ENCODE results near the gene MRPL53. TPM values are rescaled to one million over a fixed set of nuclear protein-coding genes. Genes with fewer than 3 reads are reported as not detected.
"Not testable (repeated sequence)": the region's sequence is repeated elsewhere in the genome, so short reads cannot be mapped to it uniquely, and the experiment has no call there.

The MRPL53 gene
- total RNA-seq, 2 donors from 2014 or later = 50.9 to 62.7 TPM

GRCh38 chr2:74459503-74460118, 12.9 kb downstream of the MRPL53 start:
- Mint-ChIP-seq H3K27ac (peak overlapping the region; percentile 75), H3K36me3 (ENCODE audit: low read depth) (peaks cover 27% of the 10 kb centered on the region), H3K4me1 (peaks cover 29% of the 10 kb centered on the region), H3K4me3 (peak overlapping the region; percentile 83)
- Histone ChIP-seq H3K36me3 (ENCODE audit: control insufficient read depth, insufficient read depth, low read length) (peaks cover 28% of the 10 kb centered on the region), H3K4me3 (ENCODE audit: low read length) (peak overlapping the region; percentile 93)
- not testable (repeated sequence) for H3K9me3 Mint-ChIP-seq; H3K27me3 ChIP-seq (ENCODE audit: control insufficient read depth, insufficient read depth, low read length, poor library complexity, severe bottlenecking); DNase-seq; H3K27me3 Mint-ChIP-seq (ENCODE audit: insufficient read depth); H3K27ac ChIP-seq (ENCODE audit: low read depth, low read length); H3K4me1 ChIP-seq (ENCODE audit: control insufficient read depth, insufficient read depth, low read length); H3K9me3 ChIP-seq (ENCODE audit: control insufficient read depth, low read length); H3K9ac ChIP-seq (ENCODE audit: extremely low read depth, low read length, poor library complexity, severe bottlenecking)
- 89 to 90% methylated on average over 6 to 13 of the region's 13 CpGs for WGBS, 2 experiments (ENCODE audit: insufficient coverage in 1 of 2, insufficient read length in 1 of 2)

- peaks cover 27% of the 10 kb centered on the region for H3K4me1 Mint-ChIP-seq
- Histone ChIP-seq H3K4me1 (ENCODE audit: control insufficient read depth, insufficient read depth, low read length) (no peaks in the 10 kb centered on the region), H3K27me3 (ENCODE audit: control insufficient read depth, insufficient read depth, low read length, poor library complexity, severe bottlenecking) (no peaks in the 10 kb centered on the region), H3K9me3 (ENCODE audit: control insufficient read depth, low read length) (no peaks in the 10 kb centered on the region), H3K27ac (ENCODE audit: low read depth, low read length) (peak overlapping the region; percentile 77), H3K4me3 (ENCODE audit: low read length) (peak overlapping the region; percentile 93), H3K36me3 (ENCODE audit: control insufficient read depth, insufficient read depth, low read length) (peaks cover 28% of the 10 kb centered on the region), H3K9ac (ENCODE audit: extremely low read depth, low read length, poor library complexity, severe bottlenecking) (peak overlapping the region; percentile 67)
- peak overlapping the region; percentile 83 for H3K4me3 Mint-ChIP-seq
- no peak for DNase-seq
- WGBS, 2 experiments (ENCODE audit: insufficient coverage in 1 of 2, insufficient read length in 1 of 2) = 0 to 17% methylated on average over 2 to 10 of the region's 10 CpGs
- H3K27me3 Mint-ChIP-seq (ENCODE audit: insufficient read depth) = no peaks in the 10 kb centered on the region
- H3K9me3 Mint-ChIP-seq = no peaks in the 10 kb centered on the region
- H3K27ac Mint-ChIP-seq = peak overlapping the region; percentile 94
- H3K36me3 Mint-ChIP-seq (ENCODE audit: low read depth) = peaks cover 27% of the 10 kb centered on the region
- TF ChIP-seq, protein P1, sequence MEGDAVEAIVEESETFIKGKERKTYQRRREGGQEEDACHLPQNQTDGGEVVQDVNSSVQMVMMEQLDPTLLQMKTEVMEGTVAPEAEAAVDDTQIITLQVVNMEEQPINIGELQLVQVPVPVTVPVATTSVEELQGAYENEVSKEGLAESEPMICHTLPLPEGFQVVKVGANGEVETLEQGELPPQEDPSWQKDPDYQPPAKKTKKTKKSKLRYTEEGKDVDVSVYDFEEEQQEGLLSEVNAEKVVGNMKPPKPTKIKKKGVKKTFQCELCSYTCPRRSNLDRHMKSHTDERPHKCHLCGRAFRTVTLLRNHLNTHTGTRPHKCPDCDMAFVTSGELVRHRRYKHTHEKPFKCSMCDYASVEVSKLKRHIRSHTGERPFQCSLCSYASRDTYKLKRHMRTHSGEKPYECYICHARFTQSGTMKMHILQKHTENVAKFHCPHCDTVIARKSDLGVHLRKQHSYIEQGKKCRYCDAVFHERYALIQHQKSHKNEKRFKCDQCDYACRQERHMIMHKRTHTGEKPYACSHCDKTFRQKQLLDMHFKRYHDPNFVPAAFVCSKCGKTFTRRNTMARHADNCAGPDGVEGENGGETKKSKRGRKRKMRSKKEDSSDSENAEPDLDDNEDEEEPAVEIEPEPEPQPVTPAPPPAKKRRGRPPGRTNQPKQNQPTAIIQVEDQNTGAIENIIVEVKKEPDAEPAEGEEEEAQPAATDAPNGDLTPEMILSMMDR (conservative IDR thresholded peaks at IDR 0.05) = no peak
Observed at GRCh38 chr2:74458938-74459363, 13.5 kb downstream of the MRPL53 start.

- no peaks in the 10 kb centered on the region for H3K27me3 ChIP-seq (ENCODE audit: control insufficient read depth, insufficient read depth, low read length, poor library complexity, severe bottlenecking)
- H3K4me3 ChIP-seq (ENCODE audit: low read length) = peak within 1 kb of the TSS; percentile 93
- TF ChIP-seq, protein P1 (conservative IDR thresholded peaks at IDR 0.05) = no peak
- Mint-ChIP-seq H3K4me3 (peak within 1 kb of the TSS; percentile 83), H3K9me3 (no peaks in the 10 kb centered on the region), H3K4me1 (peaks cover 27% of the 10 kb centered on the region), H3K27ac (peak within 1 kb of the TSS; percentile 99), H3K27me3 (ENCODE audit: insufficient read depth) (no peaks in the 10 kb centered on the region), H3K36me3 (ENCODE audit: low read depth) (peaks cover 26% of the 10 kb centered on the region)
- peaks cover 27% of the 10 kb centered on the region for H3K36me3 ChIP-seq (ENCODE audit: control insufficient read depth, insufficient read depth, low read length)
- H3K9ac ChIP-seq (ENCODE audit: extremely low read depth, low read length, poor library complexity, severe bottlenecking) = peak within 1 kb of the TSS; percentile 84
- no peaks in the 10 kb centered on the region for H3K9me3 ChIP-seq (ENCODE audit: control insufficient read depth, low read length)
- H3K4me1 ChIP-seq (ENCODE audit: control insufficient read depth, insufficient read depth, low read length) = no peaks in the 10 kb centered on the region
- WGBS, 2 experiments (ENCODE audit: insufficient coverage in 1 of 2, insufficient read length in 1 of 2) = 0% methylated on average over 16 to 38 of the region's 38 CpGs
- peak within 1 kb of the TSS; percentile 88 for H3K27ac ChIP-seq (ENCODE audit: low read depth, low read length)
- DNase-seq = peak; percentile 100
Observed at GRCh38 chr2:74458132-74458937, 14.1 kb downstream of the MRPL53 start, which contains the start of gene WBP1. TSS of gene WBP1 (plus strand) at chr2:74458438. CDS start at chr2:74458603, 165 bp downstream.

Measured in endodermal cell (in vitro differentiated cells).